Measurements from ENCODE around the gene ALMS1.
A peak's percentile ranks its signal among the peaks of the same experiment; 100 is the strongest.

The ALMS1 gene

GRCh38 chr2:73366060-73366459, 19.6 kb upstream of the ALMS1 start:
- no peak overlapping the region for H3K4me2 ChIP-seq
- H3K4me1 ChIP-seq, result no peaks in the 10 kb centered on the region
- peaks cover 6% of the 10 kb centered on the region; the same call in 1 of the 2 replicates for H3K9me3 ChIP-seq
- no peak overlapping the region for H3K4me3 ChIP-seq
- H3K27ac ChIP-seq, result no peak overlapping the region
- TF ChIP-seq Cebpa-rat (IDR thresholded peaks at IDR 0.05), result no peak
- no peaks in the 10 kb centered on the region for H3K36me3 ChIP-seq
- no peaks in the 10 kb centered on the region for H3K27me3 ChIP-seq
- no peaks in the 10 kb centered on the region for H4K20me1 ChIP-seq
- no peak overlapping the region for H3K9ac ChIP-seq

DNA sequence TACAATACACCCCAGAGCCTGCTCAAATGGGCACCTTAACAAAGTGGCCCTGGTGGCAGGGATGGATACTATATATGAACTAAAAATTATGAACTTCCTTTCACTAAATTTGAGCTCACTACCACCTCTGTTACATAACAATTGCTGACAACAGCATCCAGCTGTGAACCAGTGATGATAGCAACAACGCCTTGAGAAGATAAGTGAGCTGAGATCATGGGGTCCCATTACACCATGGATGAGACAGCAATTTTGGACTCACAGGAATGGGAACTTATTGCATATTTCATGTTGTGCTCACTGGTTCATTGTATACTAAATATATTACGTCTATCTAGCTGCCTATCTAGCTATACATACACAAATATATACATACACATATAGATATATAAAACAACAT, 16.9 kb upstream of the ALMS1 start:
- H3K27ac ChIP-seq, result no peak overlapping the region
- no peaks in the 10 kb centered on the region for H4K20me1 ChIP-seq
- no peak for TF ChIP-seq Cebpa-rat (IDR thresholded peaks at IDR 0.05)
- no peaks in the 10 kb centered on the region for H3K27me3 ChIP-seq
- H3K9ac ChIP-seq, result no peak overlapping the region
- no peaks in the 10 kb centered on the region for H3K4me1 ChIP-seq
- H3K4me2 ChIP-seq, result no peak overlapping the region
- no peaks in the 10 kb centered on the region for H3K36me3 ChIP-seq
- H3K9me3 ChIP-seq, result no peaks in the 10 kb centered on the region
- no peak overlapping the region for H3K4me3 ChIP-seq

- Histone ChIP-seq H3K9ac (no peak overlapping the region), H3K27me3 (no peaks in the 10 kb centered on the region), H3K4me3 (no peak overlapping the region), H4K20me1 (no peaks in the 10 kb centered on the region), H3K9me3 (no peaks in the 10 kb centered on the region), H3K4me1 (no peaks in the 10 kb centered on the region), H3K4me2 (no peak overlapping the region), H3K36me3 (no peaks in the 10 kb centered on the region), H3K27ac (no peak overlapping the region)
- no peak for TF ChIP-seq Cebpa-rat (IDR thresholded peaks at IDR 0.05)
Measured at GRCh38 chr2:73370348-73370747, 15.3 kb upstream of the ALMS1 start.

DNA sequence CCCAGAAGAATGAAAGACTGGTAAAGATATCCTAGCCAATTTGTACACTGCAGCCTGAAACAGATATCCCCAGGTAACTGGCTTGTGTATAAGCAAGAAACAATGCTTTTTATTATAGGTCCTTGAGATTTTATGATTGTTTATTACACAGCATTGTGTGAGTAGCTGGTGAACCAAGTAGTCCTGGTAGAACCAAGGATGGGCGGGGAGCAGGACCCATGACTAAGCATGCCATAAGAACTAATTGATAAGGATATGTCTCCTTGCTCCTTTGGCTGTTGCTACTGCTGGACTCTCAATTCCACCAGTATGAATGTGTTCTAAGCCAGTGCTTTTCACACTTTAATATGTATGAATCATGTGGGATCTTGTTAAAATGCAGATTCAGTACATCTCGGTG, 12.3 kb upstream of the ALMS1 start:
- Histone ChIP-seq H3K36me3 (no peaks in the 10 kb centered on the region), H3K27me3 (no peaks in the 10 kb centered on the region), H3K4me1 (no peaks in the 10 kb centered on the region), H4K20me1 (no peaks in the 10 kb centered on the region), H3K4me3 (no peak overlapping the region), H3K4me2 (no peak overlapping the region), H3K27ac (no peak overlapping the region), H3K9me3 (no peaks in the 10 kb centered on the region), H3K9ac (no peak overlapping the region)
- TF ChIP-seq Cebpa-rat (IDR thresholded peaks at IDR 0.05), result no peak

DNA sequence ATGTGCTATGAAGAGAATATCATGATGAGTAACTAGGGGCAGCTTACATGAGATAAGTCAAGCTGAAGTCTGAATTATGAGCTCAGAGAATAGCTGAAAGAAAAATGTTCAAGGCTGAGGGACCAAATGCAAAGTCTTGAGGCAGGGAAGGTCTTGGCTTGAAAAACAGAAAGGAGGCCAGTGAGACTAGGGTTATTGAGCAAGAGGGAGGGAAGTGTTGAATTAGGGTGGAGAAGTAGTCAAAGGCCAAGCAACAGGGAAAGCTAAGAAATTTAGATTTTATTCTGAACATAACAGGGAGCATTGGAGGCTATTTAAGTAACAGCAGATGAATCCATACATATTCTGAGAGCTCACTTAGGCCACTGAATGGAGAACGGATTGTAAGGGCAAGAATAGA, 11.4 kb upstream of the ALMS1 start:
- Histone ChIP-seq H3K4me2 (no peak overlapping the region), H3K27ac (no peak overlapping the region), H3K36me3 (no peaks in the 10 kb centered on the region), H3K4me1 (no peaks in the 10 kb centered on the region), H4K20me1 (no peaks in the 10 kb centered on the region), H3K4me3 (no peak overlapping the region), H3K9ac (no peak overlapping the region), H3K27me3 (no peaks in the 10 kb centered on the region), H3K9me3 (no peaks in the 10 kb centered on the region)
- no peak for TF ChIP-seq Cebpa-rat (IDR thresholded peaks at IDR 0.05)

- Histone ChIP-seq H3K27me3 (no peaks in the 10 kb centered on the region), H3K4me3 (no peak overlapping the region), H3K9me3 (no peaks in the 10 kb centered on the region), H3K36me3 (no peaks in the 10 kb centered on the region), H3K9ac (no peak overlapping the region), H3K27ac (no peak overlapping the region), H3K4me2 (no peak overlapping the region), H3K4me1 (no peaks in the 10 kb centered on the region), H4K20me1 (no peaks in the 10 kb centered on the region)
- TF ChIP-seq Cebpa-rat (IDR thresholded peaks at IDR 0.05), result no peak
Measured at GRCh38 chr2:73376681-73377080, 9.0 kb upstream of the ALMS1 start.

GRCh38 chr2:73383036-73383435, 2.6 kb upstream of the ALMS1 start:
- H3K27ac ChIP-seq, result no peak overlapping the region
- H3K4me2 ChIP-seq, result no peak overlapping the region
- no peak for TF ChIP-seq Cebpa-rat (IDR thresholded peaks at IDR 0.05)
- peaks cover 22% of the 10 kb centered on the region for H3K4me1 ChIP-seq
- H3K27me3 ChIP-seq, result no peaks in the 10 kb centered on the region
- H3K9me3 ChIP-seq, result no peaks in the 10 kb centered on the region
- peaks cover 9% of the 10 kb centered on the region for H4K20me1 ChIP-seq
- H3K4me3 ChIP-seq, result no peak overlapping the region
- no peak overlapping the region for H3K9ac ChIP-seq
- H3K36me3 ChIP-seq, result no peaks in the 10 kb centered on the region

- Histone ChIP-seq H3K36me3 (0 out of 2 replicates have a peak, but pooled peaks cover 5% of the 10 kb centered on the region), H4K20me1 (peaks cover 22% of the 10 kb centered on the region), H3K9ac (peak overlapping the region; percentile 70; the same call in 1 of the 2 replicates), H3K27ac (no peak overlapping the region), H3K4me1 (peaks cover 22% of the 10 kb centered on the region), H3K9me3 (no peaks in the 10 kb centered on the region), H3K4me2 (peak overlapping the region; percentile 78), H3K4me3 (peak overlapping the region; percentile 84), H3K27me3 (no peaks in the 10 kb centered on the region)
- TF ChIP-seq Cebpa-rat (IDR thresholded peaks at IDR 0.05), result no peak
Measured at GRCh38 chr2:73385123-73385503, 523 bp upstream of the ALMS1 start.

DNA sequence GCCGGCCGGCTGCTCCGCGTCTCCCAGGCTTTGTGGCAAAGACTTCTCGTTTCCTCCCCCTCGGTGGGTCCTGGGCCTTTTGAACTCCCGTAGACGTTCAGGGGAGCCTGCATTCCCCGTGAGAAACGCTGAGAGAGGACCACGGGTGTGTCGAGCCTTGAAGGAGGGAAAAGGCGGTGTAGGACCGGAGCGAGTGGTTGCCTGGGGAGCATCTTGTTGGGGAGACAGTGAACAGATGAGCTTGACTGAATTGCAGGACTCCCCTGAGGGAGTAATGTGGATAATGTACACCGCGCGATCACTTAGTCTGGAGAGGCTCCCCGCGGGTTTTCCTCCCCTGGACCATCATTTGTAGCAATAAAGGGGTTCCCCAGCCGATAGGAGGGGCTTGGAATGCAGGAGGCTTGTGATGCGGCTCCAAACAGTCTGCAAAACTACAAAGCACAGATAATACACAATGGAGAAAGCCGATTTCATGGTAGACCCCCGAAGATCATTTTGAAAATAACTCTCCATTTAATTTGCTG, 769 bp downstream of the ALMS1 start:
- peaks cover 27% of the 10 kb centered on the region for H4K20me1 ChIP-seq
- no peak for TF ChIP-seq Cebpa-rat (IDR thresholded peaks at IDR 0.05)
- no peaks in the 10 kb centered on the region for H3K9me3 ChIP-seq
- H3K36me3 ChIP-seq, result 0 out of 2 replicates have a peak, but pooled peaks cover 13% of the 10 kb centered on the region
- H3K4me1 ChIP-seq, result peaks cover 22% of the 10 kb centered on the region
- H3K27me3 ChIP-seq, result no peaks in the 10 kb centered on the region
- peak overlapping the region; percentile 86 for H3K4me2 ChIP-seq
- peak overlapping the region; percentile 82 for H3K27ac ChIP-seq
- H3K9ac ChIP-seq, result peak overlapping the region; percentile 80
- peak overlapping the region; percentile 84 for H3K4me3 ChIP-seq

GRCh38 chr2:73386894-73387636, 1.4 kb downstream of the ALMS1 start:
- TF ChIP-seq Cebpa-rat (IDR thresholded peaks at IDR 0.05), result no peak
- peak overlapping the region; percentile 86 for H3K4me2 ChIP-seq
- H4K20me1 ChIP-seq, result peaks cover 27% of the 10 kb centered on the region
- peak overlapping the region; percentile 82; the same call in 1 of the 2 replicates for H3K27ac ChIP-seq
- no peaks in the 10 kb centered on the region for H3K27me3 ChIP-seq
- no peaks in the 10 kb centered on the region for H3K9me3 ChIP-seq
- peaks cover 22% of the 10 kb centered on the region for H3K4me1 ChIP-seq
- peak overlapping the region; percentile 84 for H3K4me3 ChIP-seq
- 0 out of 2 replicates have a peak, but pooled peaks cover 14% of the 10 kb centered on the region for H3K36me3 ChIP-seq
- peak overlapping the region; percentile 80 for H3K9ac ChIP-seq

Data from BLaER1 (cell line).